ENCODE data around the gene GSG1L.

The GSG1L gene

GRCh38 chr16:27805828-27806351 lies 257.6 kb downstream of the GSG1L start:
- no peak for DNase-seq

GRCh38 chr16:27803775-27804549 lies 259.6 kb downstream of the GSG1L start:
- no peak for DNase-seq

GRCh38 chr16:27802664-27803439 lies 260.7 kb downstream of the GSG1L start:
- no peak for DNase-seq

- no peak for DNase-seq
Observed at GRCh38 chr16:27801289-27801945, 262.1 kb downstream of the GSG1L start.

- DNase-seq: no peak
Observed at GRCh38 chr16:27800817-27801216, 262.7 kb downstream of the GSG1L start.

- DNase-seq: no peak
Observed at GRCh38 chr16:27799896-27800295, 263.6 kb downstream of the GSG1L start.

- DNase-seq: no peak
Observed at GRCh38 chr16:27798241-27798640, 265.3 kb downstream of the GSG1L start.

GRCh38 chr16:27795992-27796614 lies 267.4 kb downstream of the GSG1L start:
- no peak for DNase-seq

DNA sequence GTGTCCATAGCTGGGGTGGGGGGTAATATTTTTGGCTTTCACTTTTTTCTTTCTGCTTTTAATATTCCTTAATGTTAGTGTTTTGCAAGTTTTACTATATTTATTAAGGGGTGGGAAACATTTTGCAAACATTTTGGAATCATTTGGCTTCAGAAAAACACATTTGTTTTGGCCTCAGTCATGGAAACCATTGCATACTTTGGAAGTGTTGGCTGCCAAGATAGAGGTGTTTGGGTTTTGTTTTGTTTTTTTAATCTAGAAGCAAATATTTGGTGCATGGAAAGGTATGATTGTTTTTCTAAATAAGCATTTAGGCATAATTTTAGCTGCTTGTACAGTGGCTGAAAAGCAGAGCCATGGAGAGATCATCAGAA lies 270.3 kb downstream of the GSG1L start:
- DNase-seq: no peak

GRCh38 chr16:27792486-27793248 lies 270.8 kb downstream of the GSG1L start:
- no peak for DNase-seq

- DNase-seq: no peak
Observed at GRCh38 chr16:27791404-27791719, 272.2 kb downstream of the GSG1L start.

DNA sequence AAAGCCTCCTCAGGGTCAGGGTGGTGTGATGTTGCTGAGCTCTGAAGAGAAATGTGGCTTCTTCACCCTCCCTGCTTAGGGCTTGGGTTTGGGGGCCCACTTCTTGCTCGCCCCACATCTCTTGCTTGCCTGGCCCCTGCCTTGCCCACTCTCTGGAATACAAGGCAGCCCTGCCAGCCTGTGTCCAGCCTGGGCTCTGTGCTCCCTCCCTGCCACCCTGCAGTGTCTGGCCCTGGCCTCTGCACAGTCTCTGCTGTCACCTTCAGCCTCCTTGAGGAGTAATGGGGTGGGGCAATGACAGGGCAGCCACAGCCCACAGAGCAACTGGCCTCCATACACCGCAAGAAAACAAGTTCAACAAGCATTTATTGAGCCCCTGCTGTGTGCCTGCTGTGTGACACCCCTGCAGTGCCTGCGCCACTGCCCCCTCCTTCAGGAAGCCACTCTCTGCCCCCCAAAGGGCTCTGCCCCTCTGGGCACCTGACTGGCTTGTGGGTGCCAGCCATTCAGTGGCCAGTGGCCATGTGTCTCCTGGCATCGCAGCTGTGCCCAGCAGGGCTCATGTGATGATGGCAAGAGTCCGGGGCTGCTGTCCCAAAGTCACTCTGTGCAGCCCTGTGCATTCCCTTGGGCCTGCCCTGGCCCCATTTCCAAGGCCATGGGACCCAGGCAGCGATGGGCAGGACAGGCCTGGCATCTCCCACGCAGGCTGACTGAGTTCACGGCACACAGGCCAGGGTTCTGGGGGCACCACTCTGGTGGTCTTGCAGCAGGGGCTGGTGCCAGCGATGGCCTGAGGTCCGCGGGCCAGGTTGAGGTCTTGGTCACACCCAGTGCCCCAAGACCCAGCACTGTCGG lies 272.7 kb downstream of the GSG1L start:
- DNase-seq: no peak

DNA sequence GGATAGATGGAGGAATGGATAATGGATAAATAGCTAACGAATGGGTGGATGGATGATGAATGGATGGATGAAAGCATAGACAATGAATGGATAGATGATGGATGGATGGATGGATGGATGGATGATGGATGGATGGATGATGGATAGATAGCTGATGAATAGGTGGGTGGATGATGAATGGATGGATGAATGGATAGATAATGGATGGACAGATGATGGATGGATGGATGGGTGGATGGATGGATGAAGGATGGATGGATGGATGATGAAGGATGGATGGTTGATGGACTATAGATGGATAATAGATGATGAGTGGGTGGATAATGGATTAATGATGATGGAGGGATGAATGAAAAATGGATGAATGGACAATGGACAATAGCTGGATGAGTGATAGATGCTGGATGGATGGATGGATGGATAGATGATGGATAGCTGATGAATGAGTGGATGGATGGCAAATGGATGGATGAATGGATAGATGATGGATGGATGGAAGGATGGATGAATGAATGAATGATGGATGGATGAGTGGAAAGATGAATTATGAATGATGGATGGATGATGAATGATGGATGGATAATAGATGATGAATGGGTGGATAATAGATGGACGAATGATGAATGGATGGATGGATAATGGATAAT lies 273.8 kb downstream of the GSG1L start:
- no peak for DNase-seq

GRCh38 chr16:27789150-27789549 lies 274.4 kb downstream of the GSG1L start:
- DNase-seq: no peak

DNA sequence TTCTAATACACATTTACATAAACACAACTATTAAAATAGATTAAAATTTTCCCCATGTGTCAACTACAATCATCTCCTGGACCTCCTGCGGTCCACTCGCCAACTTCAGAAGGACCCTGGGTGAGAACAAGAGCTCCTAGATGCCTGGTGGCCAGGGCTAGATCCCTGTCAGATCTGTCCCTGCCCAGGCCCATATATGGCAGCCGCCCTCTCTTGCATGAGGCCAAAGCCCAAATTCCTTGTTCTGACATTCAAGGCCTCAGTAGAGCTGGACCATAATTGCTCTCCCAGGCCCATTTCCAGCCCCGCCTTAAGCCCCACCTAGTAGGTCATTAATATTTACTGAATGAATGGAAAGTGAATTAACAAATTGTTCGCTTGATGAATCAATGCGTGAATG lies 275.8 kb downstream of the GSG1L start:
- no peak for DNase-seq

- DNase-seq: no peak
Observed at GRCh38 chr16:27786923-27787625, 276.4 kb downstream of the GSG1L start.

GRCh38 chr16:27786221-27786922 lies 277.1 kb downstream of the GSG1L start:
- DNase-seq: no peak

DNA sequence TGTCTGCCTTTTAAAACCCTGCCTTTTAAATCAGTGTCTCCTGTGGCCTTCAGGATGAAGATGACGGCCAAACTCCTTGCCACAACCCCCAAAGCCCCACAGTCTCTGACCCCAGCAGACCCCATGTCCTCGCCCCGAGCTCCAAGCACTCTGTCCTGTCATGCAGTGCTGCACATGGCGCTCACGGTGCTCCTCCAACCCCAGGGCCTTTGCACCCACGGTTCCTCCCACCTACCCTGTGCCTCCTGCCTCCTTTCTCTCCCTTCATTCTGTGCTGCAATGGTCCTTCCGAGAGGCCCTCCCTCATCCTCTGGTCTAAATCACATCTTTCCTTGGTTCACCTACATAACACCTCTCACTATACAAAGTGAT lies 278.2 kb downstream of the GSG1L start:
- DNase-seq: no peak
